SK-N-SH (cell line): ENCODE results near the gene PHF21B.

ENCODE experiments used
- EP300 ChIP-seq, 2 experiments: IDR thresholded peaks; 2 replicates each; pipeline versions ENCODE4 v1.4.0 to v1.6.1; 2012; ENCODE audit warnings: borderline replicate concordance in 1 of 2, low read depth in 1 of 2, low read length in 1 of 2
- JUND ChIP-seq: IDR thresholded peaks from 2 replicates; pipeline ENCODE4 v1.4.0; 2012
- NFIC ChIP-seq: IDR thresholded peaks from 2 replicates; pipeline ENCODE4 v1.4.0; 2012; ENCODE audit warnings: borderline replicate concordance
- NRF1 ChIP-seq: IDR thresholded peaks from 2 replicates; pipeline ENCODE4 v1.6.1; 2012; ENCODE audit warnings: low read depth, mild to moderate bottlenecking, low read length
- RAD21 ChIP-seq: IDR thresholded peaks from 2 replicates; pipeline ENCODE4 v1.6.1; 2012; ENCODE audit warnings: mild to moderate bottlenecking, low read length
- TEAD4 ChIP-seq: IDR thresholded peaks from 2 replicates; pipeline ENCODE4 v1.4.0; 2012; ENCODE audit warnings: mild to moderate bottlenecking, borderline replicate concordance; ENCODE audit not compliant: insufficient read depth
- TF ChIP-seq, protein P1 (sequence below): fragments of 200-600 bp; sonication (generic); IDR thresholded peaks from 2 replicates; pipeline ENCODE4 v1.6.1; 2017; ENCODE audit warnings: antibody characterized with exemption, mild to moderate bottlenecking, moderate library complexity
- TF ChIP-seq, protein P2 (sequence below): IDR thresholded peaks from 2 replicates; pipeline ENCODE4 v1.6.1; 2012; ENCODE audit warnings: mild to moderate bottlenecking, low read depth, low read length, moderate library complexity
- TF ChIP-seq, protein P3 (sequence below): fragments of 150-350 bp; IDR thresholded peaks from 2 replicates; pipeline ENCODE4 v1.6.1; 2017; ENCODE audit warnings: antibody characterized with exemption, low read length, low read depth, borderline replicate concordance
- TF ChIP-seq, protein P4 (sequence below): IDR thresholded peaks from 2 replicates; pipeline ENCODE4 v1.4.0; 2012; ENCODE audit warnings: low read depth

DNA sequence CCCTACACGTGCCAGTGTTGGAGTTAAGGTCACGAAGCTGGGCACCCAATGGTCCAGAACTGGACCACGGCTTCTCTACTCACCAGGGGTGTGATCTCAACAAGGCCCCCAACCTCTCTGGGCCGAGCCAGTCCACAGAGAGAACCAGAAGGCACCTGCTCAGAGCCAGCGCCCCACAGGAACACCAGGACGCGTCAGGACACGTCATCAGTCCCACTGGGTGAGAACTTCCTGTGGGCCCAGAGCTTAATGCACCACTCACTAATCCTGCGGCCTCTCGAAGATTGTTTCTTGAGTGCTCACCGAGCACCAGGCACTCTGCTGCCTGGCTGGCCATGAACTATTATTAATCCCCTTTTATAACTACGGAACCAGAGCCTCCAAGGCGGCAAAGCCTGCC, 10.1 kb downstream of the PHF21B start:
- TF ChIP-seq JUND (no peak), NFIC (no peak), RAD21 (no peak), NRF1 (no peak), TEAD4 (no peak), EP300 (IDR thresholded peaks at IDR 0.05; ENCODE audit: borderline replicate concordance in 1 of 2, low read depth in 1 of 2, low read length in 1 of 2) (no peak)
- TF ChIP-seq, protein P1, sequence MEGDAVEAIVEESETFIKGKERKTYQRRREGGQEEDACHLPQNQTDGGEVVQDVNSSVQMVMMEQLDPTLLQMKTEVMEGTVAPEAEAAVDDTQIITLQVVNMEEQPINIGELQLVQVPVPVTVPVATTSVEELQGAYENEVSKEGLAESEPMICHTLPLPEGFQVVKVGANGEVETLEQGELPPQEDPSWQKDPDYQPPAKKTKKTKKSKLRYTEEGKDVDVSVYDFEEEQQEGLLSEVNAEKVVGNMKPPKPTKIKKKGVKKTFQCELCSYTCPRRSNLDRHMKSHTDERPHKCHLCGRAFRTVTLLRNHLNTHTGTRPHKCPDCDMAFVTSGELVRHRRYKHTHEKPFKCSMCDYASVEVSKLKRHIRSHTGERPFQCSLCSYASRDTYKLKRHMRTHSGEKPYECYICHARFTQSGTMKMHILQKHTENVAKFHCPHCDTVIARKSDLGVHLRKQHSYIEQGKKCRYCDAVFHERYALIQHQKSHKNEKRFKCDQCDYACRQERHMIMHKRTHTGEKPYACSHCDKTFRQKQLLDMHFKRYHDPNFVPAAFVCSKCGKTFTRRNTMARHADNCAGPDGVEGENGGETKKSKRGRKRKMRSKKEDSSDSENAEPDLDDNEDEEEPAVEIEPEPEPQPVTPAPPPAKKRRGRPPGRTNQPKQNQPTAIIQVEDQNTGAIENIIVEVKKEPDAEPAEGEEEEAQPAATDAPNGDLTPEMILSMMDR, result no peak
- TF ChIP-seq, protein P2, sequence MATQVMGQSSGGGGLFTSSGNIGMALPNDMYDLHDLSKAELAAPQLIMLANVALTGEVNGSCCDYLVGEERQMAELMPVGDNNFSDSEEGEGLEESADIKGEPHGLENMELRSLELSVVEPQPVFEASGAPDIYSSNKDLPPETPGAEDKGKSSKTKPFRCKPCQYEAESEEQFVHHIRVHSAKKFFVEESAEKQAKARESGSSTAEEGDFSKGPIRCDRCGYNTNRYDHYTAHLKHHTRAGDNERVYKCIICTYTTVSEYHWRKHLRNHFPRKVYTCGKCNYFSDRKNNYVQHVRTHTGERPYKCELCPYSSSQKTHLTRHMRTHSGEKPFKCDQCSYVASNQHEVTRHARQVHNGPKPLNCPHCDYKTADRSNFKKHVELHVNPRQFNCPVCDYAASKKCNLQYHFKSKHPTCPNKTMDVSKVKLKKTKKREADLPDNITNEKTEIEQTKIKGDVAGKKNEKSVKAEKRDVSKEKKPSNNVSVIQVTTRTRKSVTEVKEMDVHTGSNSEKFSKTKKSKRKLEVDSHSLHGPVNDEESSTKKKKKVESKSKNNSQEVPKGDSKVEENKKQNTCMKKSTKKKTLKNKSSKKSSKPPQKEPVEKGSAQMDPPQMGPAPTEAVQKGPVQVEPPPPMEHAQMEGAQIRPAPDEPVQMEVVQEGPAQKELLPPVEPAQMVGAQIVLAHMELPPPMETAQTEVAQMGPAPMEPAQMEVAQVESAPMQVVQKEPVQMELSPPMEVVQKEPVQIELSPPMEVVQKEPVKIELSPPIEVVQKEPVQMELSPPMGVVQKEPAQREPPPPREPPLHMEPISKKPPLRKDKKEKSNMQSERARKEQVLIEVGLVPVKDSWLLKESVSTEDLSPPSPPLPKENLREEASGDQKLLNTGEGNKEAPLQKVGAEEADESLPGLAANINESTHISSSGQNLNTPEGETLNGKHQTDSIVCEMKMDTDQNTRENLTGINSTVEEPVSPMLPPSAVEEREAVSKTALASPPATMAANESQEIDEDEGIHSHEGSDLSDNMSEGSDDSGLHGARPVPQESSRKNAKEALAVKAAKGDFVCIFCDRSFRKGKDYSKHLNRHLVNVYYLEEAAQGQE, result no peak
- TF ChIP-seq, protein P3, sequence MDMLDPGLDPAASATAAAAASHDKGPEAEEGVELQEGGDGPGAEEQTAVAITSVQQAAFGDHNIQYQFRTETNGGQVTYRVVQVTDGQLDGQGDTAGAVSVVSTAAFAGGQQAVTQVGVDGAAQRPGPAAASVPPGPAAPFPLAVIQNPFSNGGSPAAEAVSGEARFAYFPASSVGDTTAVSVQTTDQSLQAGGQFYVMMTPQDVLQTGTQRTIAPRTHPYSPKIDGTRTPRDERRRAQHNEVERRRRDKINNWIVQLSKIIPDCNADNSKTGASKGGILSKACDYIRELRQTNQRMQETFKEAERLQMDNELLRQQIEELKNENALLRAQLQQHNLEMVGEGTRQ, result no peak
- TF ChIP-seq, protein P4, sequence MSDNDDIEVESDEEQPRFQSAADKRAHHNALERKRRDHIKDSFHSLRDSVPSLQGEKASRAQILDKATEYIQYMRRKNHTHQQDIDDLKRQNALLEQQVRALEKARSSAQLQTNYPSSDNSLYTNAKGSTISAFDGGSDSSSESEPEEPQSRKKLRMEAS, result no peak
